ENCODE results near the gene UBAC1. TPM values are rescaled to one million over a fixed set of nuclear protein-coding genes. Genes with fewer than 3 reads are reported as not detected.

Gene UBAC1
- total RNA-seq, 2 donors from 2014 or later: 64.9 to 65.7 TPM

- DNase-seq (no peak), ATAC-seq (no peak)
- intact Hi-C loops (cut with DNase I): loop anchor here in 1 of 2 donors (10.0 kb wide), 1 partner anchor 45 kb away; no protein-coding TSS in a partner anchor
Observed at GRCh38 chr9:135909371-135909770, 51.8 kb downstream of the UBAC1 start.

- DNase-seq (no peak), ATAC-seq (no peak)
- intact Hi-C loops (cut with DNase I): loop anchor here in 1 of 2 donors (10.0 kb wide), 1 partner anchor 46 kb away; no protein-coding TSS in a partner anchor
Observed at GRCh38 chr9:135908754-135909204, 52.4 kb downstream of the UBAC1 start.

- DNase-seq (peak; percentile 36), ATAC-seq (peak; percentile 2 to 4)
- intact Hi-C loops (cut with DNase I): loop anchor here in 1 of 2 donors (10.0 kb wide), 1 partner anchor 47 kb away; no protein-coding TSS in a partner anchor
Observed at GRCh38 chr9:135908093-135908753, 53.0 kb downstream of the UBAC1 start.

- ATAC-seq: peak; percentile 97 to 98
- DNase-seq: peak; percentile 93
- intact Hi-C loops (cut with DNase I): loop anchor here in 1 of 2 donors (10.0 kb wide), 1 partner anchor 47 kb away; no protein-coding TSS in a partner anchor
Observed at GRCh38 chr9:135907431-135908092, 53.6 kb downstream of the UBAC1 start, which contains the start of gene CAMSAP1. TSS of gene CAMSAP1 (minus strand) at chr9:135907546. CDS start at chr9:135907159, 387 bp downstream.

- peak; percentile 57 for DNase-seq
Observed at GRCh38 chr9:135907006-135907430, 54.2 kb downstream of the UBAC1 start.

GRCh38 chr9:135906291-135907005 lies 54.7 kb downstream of the UBAC1 start:
- ATAC-seq: no peak
- no peak for DNase-seq
- intact Hi-C loops (cut with DNase I): loop anchor here in 1 of 2 donors (10.0 kb wide), 1 partner anchor 48 kb away; no protein-coding TSS in a partner anchor

More at GRCh38 chr9:135907006-135907430, 54.2 kb downstream of the UBAC1 start:
- intact Hi-C loops (cut with DNase I): loop anchor here in 1 of 2 donors (10.0 kb wide), 1 partner anchor 48 kb away; no protein-coding TSS in a partner anchor
- no peak for ATAC-seq

GRCh38 chr9:135905380-135906258 lies 55.6 kb downstream of the UBAC1 start:
- no peak for DNase-seq
- intact Hi-C loops (cut with DNase I): loop anchor here in 1 of 2 donors (10.0 kb wide), 1 partner anchor 49 kb away; no protein-coding TSS in a partner anchor
- ATAC-seq: no peak

GRCh38 chr9:135903786-135904520 lies 57.2 kb downstream of the UBAC1 start:
- ATAC-seq (no peak), DNase-seq (no peak)
- intact Hi-C loops (cut with DNase I): loop anchor here in 1 of 2 donors (10.0 kb wide), 1 partner anchor 51 kb away; no protein-coding TSS in a partner anchor

GRCh38 chr9:135903358-135903656 lies 57.9 kb downstream of the UBAC1 start:
- ATAC-seq: no peak
- no peak for DNase-seq
- intact Hi-C loops (cut with DNase I): loop anchor here in 1 of 2 donors (10.0 kb wide), 1 partner anchor 51 kb away; no protein-coding TSS in a partner anchor

GRCh38 chr9:135902655-135903357 lies 58.4 kb downstream of the UBAC1 start:
- ATAC-seq (no peak), DNase-seq (no peak)
- intact Hi-C loops (cut with DNase I): loop anchor here in 1 of 2 donors (10.0 kb wide), 1 partner anchor 52 kb away; no protein-coding TSS in a partner anchor

- DNase-seq (no peak), ATAC-seq (no peak)
- intact Hi-C loops (cut with DNase I): loop anchor here in 1 of 2 donors (10.0 kb wide), 1 partner anchor 53 kb away; no protein-coding TSS in a partner anchor
Observed at GRCh38 chr9:135901826-135902225, 59.3 kb downstream of the UBAC1 start.

GRCh38 chr9:135901031-135901758 lies 60.0 kb downstream of the UBAC1 start:
- DNase-seq (no peak), ATAC-seq (no peak)
- intact Hi-C loops (cut with DNase I): loop anchor here in 1 of 2 donors (10.0 kb wide), 1 partner anchor 54 kb away; no protein-coding TSS in a partner anchor

GRCh38 chr9:135898634-135899407 lies 62.4 kb downstream of the UBAC1 start:
- intact Hi-C loops (cut with DNase I): no loop called here
- ATAC-seq (peak in 1 of 2 donors; percentile 50), DNase-seq (no peak)

GRCh38 chr9:135896626-135897025 lies 64.5 kb downstream of the UBAC1 start:
- intact Hi-C loops (cut with DNase I): no loop called here
- DNase-seq: no peak
- no peak for ATAC-seq

- intact Hi-C loops (cut with DNase I): no loop called here
- ATAC-seq: no peak
- no peak for DNase-seq
Observed at GRCh38 chr9:135896205-135896604, 65.0 kb downstream of the UBAC1 start.

All from left cardiac atrium (tissue), 4 donors.